ENCODE data around the gene FEV.

Gene FEV

DNA sequence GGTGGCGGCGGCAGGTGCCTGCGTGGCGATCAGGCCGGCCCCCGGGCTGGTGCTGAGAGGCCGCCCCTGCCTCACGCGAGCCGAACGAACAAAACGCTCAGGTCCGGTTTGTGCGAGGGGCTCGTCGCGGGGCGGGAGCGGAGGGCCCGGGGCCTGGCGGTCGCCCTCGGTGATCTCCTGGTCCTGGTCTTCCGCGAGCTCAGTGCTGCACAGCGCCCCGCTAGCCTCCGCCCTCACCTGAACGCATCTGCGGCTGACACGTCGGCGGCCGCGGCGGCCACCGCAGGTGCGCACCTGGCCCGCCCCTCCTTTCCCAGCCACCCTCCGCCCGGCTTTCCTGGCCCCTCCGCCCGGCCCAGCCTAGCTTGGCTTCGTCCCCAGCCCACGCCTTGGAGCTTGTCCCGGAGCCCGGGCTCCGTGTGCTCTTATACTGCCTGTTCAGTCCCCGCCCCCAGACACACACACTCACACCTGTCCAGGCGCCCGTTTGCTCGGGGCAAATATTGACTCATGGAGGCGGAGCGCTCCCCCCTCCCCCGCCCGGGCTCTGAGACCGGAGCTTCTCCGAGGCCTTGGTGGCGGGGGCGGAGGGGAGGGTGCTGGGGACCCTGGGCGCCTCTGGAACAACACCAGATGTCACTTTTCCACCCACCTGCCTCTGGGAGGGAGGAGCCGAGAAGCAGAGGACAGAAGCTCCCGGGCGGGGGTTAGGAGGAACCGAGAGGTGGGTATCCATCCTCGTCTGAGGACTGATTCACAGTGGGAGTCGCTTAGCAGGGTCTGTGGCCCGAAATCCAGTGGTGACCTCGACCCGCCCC lies 16.8 kb upstream of the FEV start:
- no peak for DNase-seq (ENCODE audit: extremely low read depth, low read depth)
- no peak for TF ChIP-seq CTCF (IDR thresholded peaks at IDR 0.05; ENCODE audit: low read depth, low read length)

- TF ChIP-seq CTCF (IDR thresholded peaks at IDR 0.05; ENCODE audit: low read depth, low read length), result no peak
- DNase-seq (ENCODE audit: extremely low read depth, low read depth), result no peak
Observed at GRCh38 chr2:219001100-219001576, 16.2 kb upstream of the FEV start.

GRCh38 chr2:219000569-219000960 lies 15.6 kb upstream of the FEV start:
- TF ChIP-seq CTCF (IDR thresholded peaks at IDR 0.05; ENCODE audit: low read depth, low read length), result no peak
- no peak for DNase-seq (ENCODE audit: extremely low read depth, low read depth)

DNA sequence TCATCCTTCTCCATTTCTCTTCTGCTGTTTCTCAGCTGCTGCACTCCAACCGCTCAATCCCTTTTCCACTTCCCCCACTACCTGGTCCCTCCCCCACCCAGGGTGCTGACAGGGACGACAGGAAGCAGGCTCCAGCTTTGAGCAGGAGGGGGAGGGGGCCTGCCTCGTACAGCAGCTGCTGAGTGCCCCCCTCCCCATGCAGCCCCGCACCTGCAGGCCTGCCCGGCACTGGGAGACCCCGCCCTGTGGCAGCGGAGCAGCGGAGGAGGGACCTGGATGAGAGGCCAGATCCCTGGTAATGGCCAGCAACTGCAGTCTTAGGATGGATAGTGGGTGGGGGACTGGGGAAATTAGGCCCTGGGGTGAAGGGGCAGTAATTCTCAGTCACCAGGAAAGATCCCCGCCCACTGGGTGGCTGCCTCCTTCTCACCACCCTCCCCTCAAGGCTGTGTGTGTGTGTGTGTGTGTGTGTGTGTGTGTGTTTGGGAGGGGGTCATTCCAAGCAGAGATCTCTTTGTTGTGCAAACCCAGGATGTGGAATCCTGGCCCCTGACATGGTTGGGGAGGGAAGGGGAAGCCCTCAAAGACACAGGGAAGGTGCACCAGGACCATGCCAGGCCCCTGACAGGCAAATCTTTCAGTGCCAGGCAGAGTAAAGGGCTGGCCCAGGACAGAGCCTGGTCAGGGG lies 15.0 kb upstream of the FEV start:
- no peak for DNase-seq (ENCODE audit: extremely low read depth, low read depth)
- TF ChIP-seq CTCF (IDR thresholded peaks at IDR 0.05; ENCODE audit: low read depth, low read length), result no peak

DNA sequence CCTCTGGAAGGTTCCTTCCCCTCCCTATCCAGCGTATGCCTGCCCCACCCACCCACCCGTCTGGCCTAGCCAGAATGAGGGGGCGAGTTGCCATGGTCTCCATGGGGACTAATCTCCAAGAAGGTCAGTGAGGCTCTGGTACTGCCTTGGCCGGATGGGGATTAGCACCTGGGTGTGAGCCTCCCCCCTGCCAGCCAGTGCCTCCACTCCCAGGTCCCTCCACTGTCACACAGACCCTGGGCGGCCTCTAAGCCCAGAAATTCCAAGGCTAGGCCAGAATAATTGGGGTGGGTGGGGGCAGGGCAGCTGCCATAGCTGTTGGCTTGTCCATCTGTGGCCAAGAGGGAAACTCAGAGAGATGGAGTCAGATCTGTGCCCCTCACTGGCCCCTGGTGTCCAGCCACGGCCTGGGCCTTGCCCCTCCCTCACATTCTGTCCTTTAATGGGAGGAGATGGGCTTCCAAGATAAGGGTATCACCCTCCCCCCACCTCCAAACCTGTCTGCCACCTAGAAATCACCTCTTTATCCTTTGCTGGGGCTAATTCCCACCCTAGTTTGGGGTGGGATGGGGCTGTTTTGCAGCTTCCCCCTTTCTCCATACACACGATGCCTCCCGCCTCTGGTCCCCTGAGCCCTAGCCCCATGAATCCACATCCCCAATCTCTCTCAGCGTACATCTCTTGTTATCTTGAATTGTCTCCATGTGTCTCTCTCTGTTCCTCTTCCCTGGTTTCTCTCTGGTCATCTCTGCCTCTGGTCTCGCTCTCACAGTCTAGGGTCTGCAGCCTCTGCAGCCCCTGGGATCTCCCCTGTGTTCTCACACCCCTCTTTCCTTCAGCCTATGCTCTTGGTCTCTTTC lies 14.3 kb upstream of the FEV start:
- no peak for DNase-seq (ENCODE audit: extremely low read depth, low read depth)

GRCh38 chr2:218998414-218999002 lies 13.5 kb upstream of the FEV start:
- DNase-seq (ENCODE audit: extremely low read depth, low read depth), result no peak
- no peak for TF ChIP-seq CTCF (IDR thresholded peaks at IDR 0.05; ENCODE audit: low read depth, low read length)

More for the DNA sequence above, 14.3 kb upstream of the FEV start:
- TF ChIP-seq CTCF (IDR thresholded peaks at IDR 0.05; ENCODE audit: low read depth, low read length), result no peak

Measured in AG09319 (cell line).